GM21381 (cell line): Measurements from ENCODE around the gene ATP2A3.
"Not testable (repeated sequence)": the region's sequence is repeated elsewhere in the genome, so short reads cannot be mapped to it uniquely, and the experiment has no call there.

ENCODE experiments used
- ATAC-seq: cut with Tn5 transposase; IDR thresholded peaks from one replicate; pipeline ENCODE4 v1.9.1; 2021; ENCODE audit warnings: mild to moderate bottlenecking, moderate library complexity; ENCODE audit not compliant: unreplicated experiment

The ATP2A3 gene

DNA sequence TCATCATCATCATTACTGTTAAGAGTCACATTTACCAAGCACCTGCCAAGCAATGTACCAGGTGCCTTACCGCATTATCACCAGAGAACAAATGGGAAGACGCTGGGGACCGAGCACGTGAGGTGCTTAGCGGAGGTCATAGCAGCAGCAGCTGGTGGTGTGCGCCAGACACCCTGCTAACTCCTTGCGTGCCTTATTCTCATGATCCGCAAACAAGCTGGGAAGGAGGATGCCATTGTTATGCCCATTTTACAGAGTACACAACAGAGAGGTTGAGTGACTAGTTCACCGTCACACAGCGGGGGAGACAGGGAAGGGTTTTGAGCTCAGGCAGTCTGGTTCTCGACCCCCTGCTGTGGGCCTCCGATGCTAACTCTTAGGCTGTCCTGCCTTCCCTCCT, 7.3 kb downstream of the ATP2A3 start:
- ATAC-seq: no peak

DNA sequence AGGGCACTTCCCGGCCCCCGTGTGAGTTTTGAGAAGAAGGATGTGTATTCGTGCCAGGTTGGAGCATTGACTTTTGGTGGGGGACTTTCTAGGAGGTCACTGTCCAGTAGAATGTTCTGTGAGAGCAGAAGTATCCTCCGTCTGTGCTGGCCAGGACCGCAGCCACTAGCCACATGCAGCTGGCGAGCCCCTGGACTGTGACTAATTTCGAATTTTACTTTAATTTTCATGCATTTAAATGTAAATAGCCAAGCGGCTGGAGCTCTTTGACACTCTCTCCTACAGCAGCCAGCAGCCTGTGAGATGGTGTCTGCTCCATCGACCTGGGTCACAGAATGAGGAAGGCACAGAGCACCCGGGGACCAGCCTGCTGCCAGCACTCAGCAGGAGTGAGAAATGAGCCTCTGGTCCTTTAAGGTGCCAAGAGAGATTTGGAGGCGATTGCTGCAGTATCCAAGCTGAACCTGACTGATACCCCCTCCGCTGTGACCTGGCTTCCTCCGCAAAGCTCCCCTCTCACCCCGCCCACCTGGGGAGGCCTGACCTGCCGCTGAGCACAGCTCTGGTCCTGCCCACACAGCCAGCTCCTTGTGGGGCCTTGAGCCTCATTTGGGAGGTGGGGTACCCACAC, 7.8 kb downstream of the ATP2A3 start:
- no peak for ATAC-seq

DNA sequence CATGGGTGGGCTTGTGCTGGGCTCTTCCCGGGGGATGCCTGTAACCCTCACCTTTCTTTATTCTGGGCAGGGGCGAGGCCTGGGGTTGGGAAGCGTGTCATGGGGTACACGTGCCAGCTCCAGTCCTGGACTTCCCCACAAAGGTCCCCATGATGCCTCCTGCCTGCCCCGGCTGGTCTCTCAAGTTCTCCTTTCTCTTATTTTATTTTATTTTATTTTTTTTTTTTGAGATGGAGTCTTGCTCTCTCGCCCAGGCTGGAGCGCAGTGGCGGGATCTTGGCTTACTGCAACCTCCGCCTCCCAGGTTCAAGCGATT, 8.6 kb downstream of the ATP2A3 start:
- ATAC-seq: no peak

DNA sequence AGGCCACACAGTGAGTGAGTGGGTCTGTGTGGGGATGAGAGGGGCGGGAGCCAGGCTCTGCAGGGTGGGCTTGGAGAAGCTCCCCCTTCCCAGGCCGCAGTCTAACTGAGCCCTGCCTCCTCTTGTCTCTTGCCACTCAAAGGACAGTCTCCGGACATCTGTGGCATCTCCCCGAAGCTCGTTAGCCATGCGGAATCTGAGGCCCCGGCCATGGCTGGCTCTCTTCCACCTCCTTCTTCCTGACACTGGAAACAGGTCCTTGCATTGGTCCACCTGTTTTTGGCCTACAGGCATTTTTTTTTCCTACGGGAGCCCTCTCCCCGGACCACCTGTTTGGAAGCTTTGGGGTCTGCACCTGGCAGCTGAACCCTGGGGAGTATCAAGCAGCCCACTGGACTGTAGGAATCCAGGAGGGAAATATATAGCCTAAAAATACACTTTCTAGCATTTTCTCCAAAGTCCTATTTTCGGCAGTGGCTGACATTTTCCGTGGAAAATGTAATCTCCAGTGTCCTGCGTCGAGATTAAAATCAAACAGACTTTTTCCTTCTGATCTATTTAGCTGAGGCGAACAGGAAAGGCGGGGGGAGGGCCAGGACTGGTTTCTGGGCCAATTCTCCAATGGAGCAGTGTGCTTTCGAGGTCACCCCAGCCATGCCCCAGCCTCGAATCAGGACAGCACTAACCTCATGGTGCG, 9.1 kb downstream of the ATP2A3 start:
- no peak for ATAC-seq

DNA sequence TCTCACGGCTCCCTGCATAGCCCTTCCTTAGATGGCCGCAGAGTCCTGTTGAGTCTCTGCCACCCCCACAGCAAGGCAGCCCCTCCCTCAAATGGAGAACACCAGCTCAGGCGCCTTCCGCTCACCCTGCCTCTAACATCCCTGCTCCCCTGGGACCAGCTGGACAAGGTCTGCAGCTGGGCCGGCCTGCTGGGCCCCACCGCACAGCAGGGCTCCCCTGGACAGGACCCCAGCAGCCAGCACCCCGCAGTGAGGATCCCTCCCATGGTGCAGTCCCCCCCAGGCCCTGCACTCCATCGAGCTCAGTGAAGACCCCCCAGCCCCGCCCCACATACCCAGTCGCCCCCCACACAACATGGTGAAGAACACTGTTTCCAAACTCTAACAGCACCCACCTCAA, 10.2 kb downstream of the ATP2A3 start:
- ATAC-seq: no peak

DNA sequence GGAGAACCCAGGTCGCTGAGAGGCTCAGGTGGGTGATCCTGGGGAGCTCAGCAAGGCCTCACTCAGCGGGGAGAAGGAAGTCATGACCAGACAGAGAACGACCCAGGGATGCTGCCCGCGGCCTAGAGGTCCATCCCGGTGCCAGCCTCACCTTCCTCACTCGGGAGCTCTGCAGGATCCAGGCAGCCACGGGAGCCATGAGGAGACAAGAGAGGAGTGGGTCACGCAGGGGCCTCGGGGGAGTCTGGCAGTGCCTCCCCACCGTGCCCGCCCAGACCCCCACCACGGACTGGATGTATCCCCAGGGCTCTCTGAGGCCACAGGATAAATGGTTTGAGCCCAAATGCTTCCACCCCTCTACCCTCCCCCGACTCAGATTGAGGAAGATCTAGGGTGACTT, 10.7 kb downstream of the ATP2A3 start:
- ATAC-seq: no peak

DNA sequence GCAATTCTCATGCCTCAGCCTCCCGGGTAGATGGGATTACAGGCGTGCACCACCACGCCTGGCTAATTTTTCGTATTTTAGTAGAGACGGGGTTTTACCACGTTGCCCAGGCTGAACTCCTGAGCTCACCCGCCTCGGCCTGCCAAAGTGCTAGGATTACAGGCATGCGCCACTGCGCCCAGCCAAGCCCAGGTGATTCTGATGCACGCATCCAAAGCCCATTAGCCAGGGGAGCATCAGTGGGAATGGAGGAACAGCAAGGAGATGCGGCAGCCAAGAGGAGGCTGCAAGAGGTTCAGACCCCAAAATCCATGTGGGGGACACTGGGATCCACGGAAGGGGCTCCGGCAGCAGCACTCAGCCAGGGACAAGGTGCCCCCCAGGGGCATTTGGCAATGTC, 12.1 kb downstream of the ATP2A3 start:
- no peak for ATAC-seq

DNA sequence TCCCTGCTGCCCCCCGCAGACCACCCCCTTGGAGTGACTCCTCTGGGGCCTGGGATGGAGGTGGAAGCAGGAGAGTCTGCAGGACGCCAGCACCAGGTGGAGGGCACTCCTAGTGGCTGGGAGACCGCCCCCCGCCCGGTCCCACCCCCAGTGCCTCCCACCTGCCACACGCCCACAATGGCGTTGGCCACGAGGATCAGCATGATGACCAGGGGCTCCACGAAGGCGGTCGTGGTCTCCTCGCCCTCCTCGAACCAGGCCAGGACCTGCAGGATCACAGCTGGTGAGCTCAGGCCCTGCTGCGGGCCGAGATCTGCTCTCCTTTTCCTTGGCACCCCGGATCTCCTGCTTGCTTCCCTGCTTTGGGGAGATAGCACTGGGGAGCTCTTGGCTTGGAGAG, 12.8 kb downstream of the ATP2A3 start:
- ATAC-seq: no peak

DNA sequence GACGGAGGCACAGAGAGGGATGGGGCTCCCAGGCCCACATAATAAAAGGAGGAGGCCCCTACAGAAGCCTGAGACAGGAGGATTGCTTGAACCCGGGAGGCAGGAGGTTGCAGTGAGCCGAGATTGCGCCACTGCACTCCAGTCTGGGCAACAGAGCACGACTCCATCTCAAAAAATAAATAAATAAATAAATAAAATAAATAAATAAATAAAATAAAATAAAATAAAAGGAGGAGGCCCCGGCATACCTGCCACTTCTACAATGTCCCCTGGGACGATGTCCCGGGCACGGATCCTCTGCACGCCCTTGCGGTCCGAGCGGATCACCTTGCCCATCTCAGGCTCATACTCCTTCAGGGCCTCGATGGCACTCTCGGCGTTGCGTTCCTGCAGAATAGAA, 13.2 kb downstream of the ATP2A3 start:
- no peak for ATAC-seq

DNA sequence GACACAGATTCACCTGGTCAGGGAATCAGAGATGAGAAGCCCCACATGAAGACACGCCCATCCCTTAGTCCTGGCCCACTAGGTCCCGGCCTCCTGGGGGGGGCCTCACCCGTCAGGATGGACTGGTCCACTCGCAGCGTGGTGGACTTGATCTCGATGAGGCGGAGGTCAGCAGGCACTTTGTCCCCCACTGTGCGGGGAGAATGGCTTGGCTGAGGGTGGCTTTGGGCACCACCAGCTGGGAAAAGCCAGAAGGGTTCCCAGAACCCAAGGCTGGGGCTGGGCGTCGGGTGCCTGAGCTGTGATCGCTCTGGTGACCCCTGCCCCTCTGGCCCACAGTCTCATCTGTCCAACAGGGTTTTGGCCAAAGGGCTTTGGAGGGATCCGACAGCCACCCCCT, 13.7 kb downstream of the ATP2A3 start:
- ATAC-seq: no peak

DNA sequence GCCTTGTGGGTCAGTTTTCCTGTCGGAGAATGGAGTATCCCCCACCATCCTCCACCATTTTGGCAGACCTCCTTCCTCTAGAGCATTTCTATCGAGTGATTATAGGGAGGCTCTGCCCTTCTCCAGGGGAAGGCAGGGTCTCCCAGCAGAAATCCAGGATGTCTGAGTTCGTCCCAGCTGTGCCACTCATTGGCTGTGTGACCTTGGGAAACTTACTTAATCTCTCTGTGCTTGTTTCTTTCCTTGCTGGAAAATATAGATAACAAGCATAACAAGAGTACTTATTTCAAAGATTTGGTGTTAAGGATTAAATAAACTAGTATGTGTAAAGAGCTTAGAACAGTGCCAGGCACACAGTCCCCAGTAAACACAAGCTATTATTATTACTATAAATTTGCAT, 14.8 kb downstream of the ATP2A3 start:
- ATAC-seq: no peak

DNA sequence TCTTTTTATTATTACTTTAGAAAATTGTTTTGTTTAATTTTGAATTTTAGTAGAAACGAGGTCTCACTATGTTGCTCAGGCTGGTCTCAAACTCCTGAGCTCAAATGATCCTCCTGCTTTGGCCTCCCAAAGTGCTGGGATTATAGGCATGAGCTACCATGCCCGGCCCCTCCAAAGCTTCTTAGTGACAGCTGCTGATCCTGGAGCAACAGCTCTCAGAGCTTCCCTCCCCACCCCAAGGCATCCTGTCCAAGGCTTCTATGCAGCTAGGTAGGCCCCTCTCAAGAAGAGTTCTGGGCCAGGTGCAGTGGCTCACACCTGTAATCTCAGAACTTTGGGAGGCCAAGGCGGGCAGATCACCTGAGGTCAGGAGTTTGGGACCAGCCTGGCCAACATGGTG, 15.7 kb downstream of the ATP2A3 start:
- not testable (repeated sequence) for ATAC-seq

DNA sequence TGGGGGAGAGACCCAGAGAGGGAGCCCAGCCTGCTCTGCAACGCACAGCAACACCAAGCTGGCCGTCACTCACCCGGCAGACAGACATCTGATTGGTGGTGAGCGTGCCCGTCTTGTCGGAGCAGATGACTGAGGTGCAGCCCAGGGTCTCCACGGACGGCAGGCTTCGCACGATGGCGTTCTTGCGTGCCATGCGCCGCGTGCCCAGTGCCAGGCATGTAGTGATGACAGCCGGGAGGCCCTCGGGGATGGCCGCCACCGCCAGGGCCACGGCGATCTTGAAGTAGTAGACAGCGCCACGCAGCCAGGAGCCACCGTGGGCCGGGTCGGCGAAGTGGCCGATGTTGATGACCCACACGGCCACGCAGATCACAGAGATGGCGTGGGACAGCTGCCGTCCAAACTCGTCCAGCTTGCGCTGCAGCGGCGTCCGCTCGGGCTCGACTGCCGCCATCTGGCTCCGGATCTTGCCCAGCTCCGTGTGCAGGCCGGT, 16.9 kb downstream of the ATP2A3 start:
- ATAC-seq: no peak

DNA sequence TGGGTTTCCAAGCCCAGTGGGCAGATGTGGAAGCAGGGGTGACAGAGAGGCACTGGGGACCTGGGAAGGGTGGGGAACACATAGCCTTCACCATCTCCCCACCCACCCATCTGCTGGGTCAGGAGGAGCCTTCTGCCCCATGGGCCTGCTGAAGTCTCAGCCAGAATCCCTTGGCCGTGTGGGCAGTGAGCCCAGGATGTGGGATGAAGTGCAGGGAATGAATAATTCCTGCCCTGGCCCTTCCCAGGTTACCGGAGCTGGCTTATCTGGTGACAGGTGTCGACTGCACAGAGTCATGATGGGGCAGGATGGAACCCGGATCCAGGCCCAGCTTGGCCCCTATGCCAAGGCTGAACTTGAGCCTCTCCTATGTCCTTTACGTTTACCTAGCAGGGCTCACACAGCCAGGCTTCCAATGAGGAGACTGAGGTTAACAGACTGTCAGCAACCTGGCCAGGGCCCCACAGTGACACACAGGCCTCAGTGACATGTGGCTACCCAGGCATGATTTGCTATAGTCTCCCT, 17.5 kb downstream of the ATP2A3 start:
- no peak for ATAC-seq

DNA sequence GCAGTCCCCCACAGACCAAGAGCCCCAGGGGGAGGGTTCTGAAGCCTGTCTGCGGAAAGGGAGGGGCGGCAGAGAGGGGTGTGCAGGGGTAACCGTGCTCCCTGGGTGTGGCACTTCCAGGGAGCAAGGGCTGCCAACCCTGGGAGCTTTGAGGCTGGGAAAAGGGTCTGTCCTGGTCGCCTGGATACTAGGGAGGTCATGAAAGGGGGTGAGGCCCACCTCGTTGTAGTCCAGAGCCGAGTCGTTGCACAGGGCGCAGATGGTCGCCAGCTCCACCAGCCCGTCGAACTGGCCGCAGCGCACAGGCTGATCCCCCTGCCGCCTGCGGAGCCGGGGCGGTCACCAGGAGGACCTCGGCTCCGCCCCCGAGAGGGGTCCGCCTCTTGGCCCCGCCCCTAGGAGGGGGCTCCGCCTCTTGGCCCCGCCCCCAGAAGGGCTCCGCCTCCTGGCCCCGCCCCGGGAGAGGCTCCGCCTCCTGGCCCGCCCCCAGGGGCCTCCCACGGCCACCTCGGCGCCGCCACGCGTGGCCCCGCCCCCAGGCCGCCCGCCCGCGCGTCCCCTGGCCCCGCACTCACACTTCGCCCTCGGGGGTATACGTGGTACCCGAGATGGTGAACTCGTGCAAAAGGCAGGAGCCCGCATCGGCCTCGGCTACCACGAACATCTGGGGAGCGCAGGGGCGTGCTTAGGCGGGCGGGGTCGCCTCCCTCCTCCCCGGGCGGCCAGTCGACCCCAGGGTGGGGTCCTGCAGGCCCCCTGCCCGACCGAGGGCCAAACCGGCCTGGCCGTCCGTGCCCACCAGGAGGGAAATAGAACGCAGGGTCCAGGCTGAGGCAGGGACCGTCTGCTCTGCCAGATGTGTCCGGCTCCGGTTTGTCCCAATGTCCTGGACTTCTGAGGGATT, 19.5 kb downstream of the ATP2A3 start:
- ATAC-seq: no peak

DNA sequence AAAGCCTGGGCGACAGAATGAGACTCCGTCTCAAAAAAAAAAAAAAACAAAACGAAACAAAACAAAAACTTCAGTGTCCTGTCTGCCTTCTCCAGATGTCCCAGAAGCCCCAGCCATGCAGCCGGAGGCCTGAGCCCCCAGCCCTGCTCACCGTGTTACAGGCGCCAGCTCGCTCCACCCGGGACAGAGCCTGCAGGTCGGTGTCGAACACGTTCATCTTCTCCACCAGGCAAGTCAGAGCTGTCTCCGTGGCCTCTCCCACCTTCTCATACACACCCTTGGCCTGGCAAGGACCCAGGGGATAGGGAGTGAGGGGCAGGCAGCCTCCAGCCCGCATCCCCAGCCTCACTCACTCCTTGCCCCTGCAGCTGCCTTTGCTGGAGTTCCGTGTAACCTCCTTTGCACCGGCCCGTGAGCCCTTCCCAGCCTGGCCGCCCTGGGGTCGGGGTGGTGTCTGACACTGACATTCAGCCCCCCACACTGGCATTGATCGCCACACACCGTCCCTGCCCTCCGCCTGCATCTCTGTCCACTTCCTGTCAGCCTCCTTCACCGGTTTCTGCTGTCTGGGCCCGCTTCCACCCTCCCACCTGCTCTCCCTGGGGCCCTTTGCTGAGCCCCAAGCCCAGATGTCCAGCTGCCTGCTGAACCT, 20.9 kb downstream of the ATP2A3 start:
- no peak for ATAC-seq

DNA sequence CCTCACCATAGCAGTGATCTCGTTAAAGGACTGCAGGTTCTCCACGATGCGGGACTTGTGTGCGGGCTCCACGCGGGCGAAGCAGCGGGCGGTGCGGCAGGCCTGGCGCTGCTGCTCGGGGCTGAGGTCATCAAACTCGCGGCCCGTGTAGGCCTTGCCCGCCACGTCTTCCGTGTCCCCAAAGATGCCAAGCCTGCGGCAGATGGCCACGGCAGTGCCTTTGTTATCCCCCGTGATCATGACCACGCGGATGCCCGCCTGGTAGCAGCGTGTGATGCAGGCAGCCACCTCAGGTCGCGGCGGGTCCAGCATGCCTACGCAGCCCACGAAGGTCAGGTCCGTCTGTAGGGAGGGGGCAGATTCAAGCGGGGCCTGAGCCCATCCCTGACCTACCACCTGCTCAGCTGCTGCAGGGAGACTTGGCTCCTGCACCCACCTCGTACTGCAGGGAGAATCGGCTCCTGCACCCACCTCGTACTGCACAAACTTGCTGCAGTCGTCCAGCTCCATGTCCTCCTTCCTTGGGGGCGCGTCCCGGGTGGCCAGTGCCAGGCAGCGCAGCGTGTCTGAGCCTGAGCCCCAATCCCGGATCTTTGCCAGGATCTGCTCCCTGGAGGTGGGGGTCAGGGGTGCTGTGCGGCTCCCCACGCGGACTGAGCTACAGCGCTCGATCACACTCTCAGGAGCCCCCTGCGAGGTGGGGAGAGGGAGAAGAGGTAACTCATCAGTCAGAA, 23.1 kb downstream of the ATP2A3 start:
- ATAC-seq: no peak

DNA sequence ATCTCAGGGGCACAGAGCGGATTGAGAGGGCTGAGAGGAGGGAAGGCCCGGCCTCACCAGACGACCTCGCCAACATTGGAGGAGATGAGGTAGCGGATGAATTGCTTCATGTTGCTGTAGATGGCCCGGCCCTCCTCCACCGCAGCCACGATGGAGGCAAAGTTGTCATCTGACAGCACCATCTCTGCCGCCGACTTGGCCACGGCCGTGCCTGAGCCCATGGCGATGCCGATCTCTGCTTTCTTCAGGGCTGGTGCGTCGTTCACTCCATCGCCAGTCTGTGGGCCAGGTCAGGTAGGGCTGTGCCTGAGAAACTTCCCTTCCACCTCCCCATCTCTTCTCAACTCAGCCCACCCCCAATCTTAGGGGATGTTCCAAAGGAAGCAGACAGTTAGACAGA, 26.9 kb downstream of the ATP2A3 start:
- no peak for ATAC-seq

DNA sequence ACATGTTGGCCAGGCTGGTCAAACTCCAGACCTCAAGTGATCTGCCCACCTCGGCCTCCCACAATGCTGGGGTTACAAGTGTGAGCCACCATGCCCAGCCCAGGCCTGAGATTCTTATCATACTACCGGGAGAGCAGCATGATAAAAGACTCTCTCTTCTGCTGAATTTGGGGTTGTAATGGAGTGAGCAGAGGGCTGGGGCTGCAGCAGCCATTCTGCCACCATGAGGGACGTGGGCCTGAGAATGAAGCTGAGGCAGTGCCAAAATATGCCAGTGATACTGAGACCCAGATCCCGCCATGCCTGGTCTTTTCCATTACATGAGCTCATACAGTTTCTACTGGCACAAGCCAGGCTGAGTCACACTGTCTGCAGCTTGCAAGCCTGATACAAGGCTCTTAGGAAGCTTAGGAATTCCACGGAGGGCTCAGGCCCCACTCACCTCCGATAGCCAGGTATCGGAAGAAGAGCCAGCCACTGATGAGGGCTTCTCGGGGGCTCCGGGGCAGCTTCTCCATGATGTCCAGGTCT, 28.3 kb downstream of the ATP2A3 start:
- ATAC-seq: no peak

DNA sequence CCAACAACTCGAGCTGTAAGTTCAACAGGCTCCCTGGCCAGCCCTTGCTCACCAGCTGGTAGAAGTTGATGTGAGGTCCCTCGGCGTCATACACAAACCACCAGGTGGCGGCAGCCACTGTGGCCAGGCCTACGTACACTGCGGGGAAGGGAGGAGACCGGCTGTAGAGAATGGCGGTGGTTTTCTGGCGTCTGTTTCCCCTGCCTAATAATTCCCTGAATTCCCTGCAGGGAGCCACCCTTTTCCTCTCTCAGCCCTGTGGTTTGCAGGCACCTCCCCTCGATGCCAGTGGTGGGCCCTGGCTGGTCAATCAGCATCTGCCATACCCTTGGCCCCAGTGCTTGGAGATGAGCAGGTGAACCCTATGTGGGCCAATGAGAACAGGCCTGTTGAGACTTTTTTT, 29.1 kb downstream of the ATP2A3 start:
- no peak for ATAC-seq
